Lower leg skin (tissue), 4 donors: ENCODE measurements around the gene KCNE3. TPM values are rescaled to one million over a fixed set of nuclear protein-coding genes. Genes with fewer than 3 reads are reported as not detected.
A peak's percentile ranks its signal among the peaks of the same experiment; 100 is the strongest.

Source experiments
- DNase-seq, 2 donors: peaks; one replicate each; pipeline ENCODE4 v3.0.0-alpha.2; 2019; ENCODE audit warnings: low spot score in 2 of 2
- H3K4me3 ChIP-seq: fragments of 200-600 bp; sonication (generic); 2 replicates; pipeline ENCODE4 v1.5.1; 2017; ENCODE audit warnings: mild to moderate bottlenecking, low read depth; ENCODE audit not compliant: poor library complexity, severe bottlenecking
- POLR2A ChIP-seq, 2 donors: fragments of 450-650 bp; IDR thresholded peaks; one replicate each; pipeline ENCODE4 v1.6.1; 2016 to 2017; ENCODE audit warnings: antibody characterized with exemption in 2 of 2, mild to moderate bottlenecking in 1 of 2, moderate library complexity in 1 of 2
- WGBS, 2 donors: methylation state at CpG; one replicate each; pipeline ENCODE4 v1.1.5; 2018; 5-methylcytosine and 5-hydroxymethylcytosine counted together
- intact Hi-C: fragments of 100-400 bp; cut with DNase I; formaldehyde crosslinking; loops from one replicate; pipeline ENCODE4 v1.15.0; 2023; ENCODE audit warnings: low total_unique reads
- total RNA-seq, 4 donors: library from RNA; depleted of rRNA; stranded (reverse); fragments of >200 nt; gene quantifications; one replicate each; pipeline ENCODE4 v1.1.0, GENCODE V29; 2016
- TF ChIP-seq, protein P1 (sequence below), 3 donors: fragments of 450-650 bp; IDR thresholded peaks; one replicate each; pipeline ENCODE4 v1.5.1; 2016; ENCODE audit warnings: antibody characterized with exemption in 3 of 3, mild to moderate bottlenecking in 3 of 3, moderate library complexity in 2 of 3

The KCNE3 gene
- total RNA-seq, 4 donors from 2014 or later = 0.08 to 2.0 (median 1.9) TPM; not detected in 1

DNA sequence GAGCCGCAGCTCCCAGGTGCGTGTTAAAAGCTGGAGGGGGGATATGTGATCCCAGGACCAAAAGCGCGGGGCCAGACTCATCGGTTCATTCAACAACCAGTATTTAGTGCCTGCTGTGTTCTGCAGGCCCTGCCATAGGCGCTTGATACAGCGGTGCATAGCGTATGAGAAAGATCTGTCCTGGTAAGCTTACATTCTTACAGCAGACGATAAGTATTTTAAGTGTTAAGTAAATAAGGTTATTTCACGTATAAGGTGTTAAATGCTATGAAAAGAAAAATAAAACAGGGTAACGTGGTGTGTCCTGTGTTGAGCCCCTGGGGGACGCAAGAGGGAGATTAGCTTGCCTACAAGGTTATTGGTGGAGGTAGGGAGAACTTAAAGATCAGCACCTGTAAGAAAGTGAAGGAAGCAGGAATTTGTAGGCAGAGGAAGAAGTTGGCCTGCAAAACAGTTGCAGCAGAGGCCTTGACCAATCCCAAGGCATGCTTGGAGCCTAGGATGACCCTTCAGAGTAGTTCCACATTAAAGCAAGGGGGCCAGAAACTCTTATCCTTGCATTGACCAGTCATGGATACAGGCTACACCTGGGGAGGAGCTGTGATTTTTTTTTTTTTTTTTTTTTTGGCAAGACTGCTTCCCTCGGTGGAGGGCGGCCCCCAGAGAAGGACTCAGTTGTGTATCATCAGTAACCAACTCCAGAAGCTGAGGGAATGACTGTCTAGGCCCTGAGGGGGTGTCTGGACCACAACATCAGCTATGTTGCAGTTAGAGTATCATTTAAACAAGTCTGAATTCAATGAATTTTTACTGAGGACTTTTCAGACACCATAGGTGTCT is 26.7 kb upstream of the KCNE3 start:
- 8 to 10% methylated on average over 13 to 14 of the region's 14 CpGs for WGBS, 2 donors
- TF ChIP-seq, protein P1, sequence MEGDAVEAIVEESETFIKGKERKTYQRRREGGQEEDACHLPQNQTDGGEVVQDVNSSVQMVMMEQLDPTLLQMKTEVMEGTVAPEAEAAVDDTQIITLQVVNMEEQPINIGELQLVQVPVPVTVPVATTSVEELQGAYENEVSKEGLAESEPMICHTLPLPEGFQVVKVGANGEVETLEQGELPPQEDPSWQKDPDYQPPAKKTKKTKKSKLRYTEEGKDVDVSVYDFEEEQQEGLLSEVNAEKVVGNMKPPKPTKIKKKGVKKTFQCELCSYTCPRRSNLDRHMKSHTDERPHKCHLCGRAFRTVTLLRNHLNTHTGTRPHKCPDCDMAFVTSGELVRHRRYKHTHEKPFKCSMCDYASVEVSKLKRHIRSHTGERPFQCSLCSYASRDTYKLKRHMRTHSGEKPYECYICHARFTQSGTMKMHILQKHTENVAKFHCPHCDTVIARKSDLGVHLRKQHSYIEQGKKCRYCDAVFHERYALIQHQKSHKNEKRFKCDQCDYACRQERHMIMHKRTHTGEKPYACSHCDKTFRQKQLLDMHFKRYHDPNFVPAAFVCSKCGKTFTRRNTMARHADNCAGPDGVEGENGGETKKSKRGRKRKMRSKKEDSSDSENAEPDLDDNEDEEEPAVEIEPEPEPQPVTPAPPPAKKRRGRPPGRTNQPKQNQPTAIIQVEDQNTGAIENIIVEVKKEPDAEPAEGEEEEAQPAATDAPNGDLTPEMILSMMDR (IDR thresholded peaks at IDR 0.05) = no peak
- no peak for TF ChIP-seq POLR2A (IDR thresholded peaks at IDR 0.05)
- H3K4me3 ChIP-seq = peak overlapping the region; percentile 82
- intact Hi-C loops = no loop called here
- no peak for DNase-seq

DNA sequence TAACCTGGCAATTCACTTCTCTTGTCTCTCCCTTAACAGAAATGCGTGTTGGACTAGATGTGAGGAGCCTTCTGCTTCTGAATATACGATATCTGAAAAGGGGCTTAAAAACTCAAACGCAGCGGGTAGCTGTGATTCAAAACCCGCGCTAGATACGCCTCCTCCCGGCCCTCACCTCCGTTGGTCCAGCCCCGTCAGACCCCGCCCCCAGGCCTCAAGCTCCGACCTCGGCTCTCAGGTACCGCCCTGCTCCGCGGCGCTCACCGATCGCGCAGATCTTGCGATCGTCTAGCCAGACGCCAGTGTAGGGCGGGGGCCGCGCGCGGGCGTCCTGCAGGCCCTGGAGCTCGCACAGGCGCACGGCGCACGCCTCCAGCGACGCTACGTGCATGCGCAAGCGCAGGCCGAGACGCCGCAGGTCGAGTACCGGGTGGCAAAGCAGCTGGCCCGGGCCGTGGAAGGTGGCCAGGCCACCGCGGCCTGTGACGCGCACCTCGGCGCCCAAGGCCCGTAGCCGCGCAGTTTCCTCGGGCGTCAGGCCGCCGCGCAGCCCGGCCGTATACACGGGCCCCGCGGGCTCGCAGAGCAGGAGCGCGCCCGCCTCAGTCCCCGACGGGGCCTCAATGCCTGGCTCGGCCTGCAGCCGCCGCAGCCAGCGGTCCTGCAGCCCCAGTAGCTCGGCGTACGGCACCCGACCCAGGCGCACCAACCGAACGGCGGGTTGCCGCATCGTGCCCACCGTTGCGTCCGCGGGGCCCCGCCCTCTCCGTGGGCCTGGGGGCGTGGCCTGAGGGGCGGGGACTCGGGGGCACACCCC is 25.8 kb upstream of the KCNE3 start, which contains the start of gene LIPT2:
Gene LIPT2, minus strand, starts transcription at position 751 of the 817 bp plus-strand sequence. Its CDS starts 21 bp downstream, at position 730.
- intact Hi-C loops = no loop called here
- TF ChIP-seq, protein P1 (IDR thresholded peaks at IDR 0.05) = no peak
- TF ChIP-seq POLR2A (IDR thresholded peaks at IDR 0.05) = peak in 1 of 2 donors; percentile 11
- DNase-seq = peak; percentile 95 to 99
- peak within 1 kb of the TSS; percentile 82 for H3K4me3 ChIP-seq
- 0% methylated on average over 67 to 68 of the region's 94 CpGs for WGBS, 2 donors

DNA sequence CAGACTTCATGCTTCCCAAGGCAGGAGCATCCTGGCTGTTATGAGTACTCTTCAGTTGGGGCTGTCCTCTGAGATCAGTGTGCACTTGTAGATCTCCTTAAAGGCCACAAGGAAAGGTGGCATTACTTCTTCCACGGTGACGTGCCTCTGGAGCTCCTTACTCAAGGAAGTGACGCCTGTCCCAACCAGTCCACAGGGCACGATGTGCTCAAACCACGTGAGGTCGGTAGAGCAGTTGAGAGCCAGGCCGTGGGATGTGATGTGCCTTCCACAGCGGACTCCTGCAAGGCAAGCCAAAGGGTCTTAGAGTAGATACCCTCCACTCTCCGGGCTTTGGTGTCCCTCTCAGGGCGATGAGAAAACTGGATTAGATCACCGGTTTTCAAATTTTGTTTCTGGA is 24.7 kb upstream of the KCNE3 start:
- 85 to 91% methylated on average over 11 of the region's 11 CpGs for WGBS, 2 donors
- no peak for TF ChIP-seq POLR2A (IDR thresholded peaks at IDR 0.05)
- TF ChIP-seq, protein P1 (IDR thresholded peaks at IDR 0.05) = no peak
- no peak overlapping the region for H3K4me3 ChIP-seq
- intact Hi-C loops = no loop called here
- DNase-seq = no peak

DNA sequence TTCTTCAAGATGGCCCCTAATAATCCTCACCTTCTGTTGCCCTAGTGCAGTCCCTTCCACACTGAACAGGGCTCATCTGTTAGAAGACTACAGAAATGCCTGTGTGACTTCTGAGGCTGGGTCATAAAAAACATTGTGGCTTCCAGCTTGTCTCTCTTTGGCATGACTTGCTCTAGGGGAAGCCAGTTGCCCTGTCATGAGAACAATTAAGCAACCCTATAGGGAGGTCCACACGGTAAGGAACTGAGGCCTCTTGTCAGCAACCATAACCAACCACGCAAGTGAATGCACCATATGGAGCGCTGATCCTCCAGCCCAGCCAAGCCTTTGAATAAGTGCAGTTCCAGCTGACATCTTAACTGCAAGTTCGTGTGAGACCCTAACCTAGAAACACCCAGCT is 23.6 kb upstream of the KCNE3 start:
- H3K4me3 ChIP-seq = no peak overlapping the region
- intact Hi-C loops = no loop called here
- TF ChIP-seq POLR2A (IDR thresholded peaks at IDR 0.05) = no peak
- TF ChIP-seq, protein P1 (IDR thresholded peaks at IDR 0.05) = no peak
- WGBS, 2 donors = 90 to 91% methylated on average over 4 of the region's 4 CpGs
- DNase-seq = no peak

DNA sequence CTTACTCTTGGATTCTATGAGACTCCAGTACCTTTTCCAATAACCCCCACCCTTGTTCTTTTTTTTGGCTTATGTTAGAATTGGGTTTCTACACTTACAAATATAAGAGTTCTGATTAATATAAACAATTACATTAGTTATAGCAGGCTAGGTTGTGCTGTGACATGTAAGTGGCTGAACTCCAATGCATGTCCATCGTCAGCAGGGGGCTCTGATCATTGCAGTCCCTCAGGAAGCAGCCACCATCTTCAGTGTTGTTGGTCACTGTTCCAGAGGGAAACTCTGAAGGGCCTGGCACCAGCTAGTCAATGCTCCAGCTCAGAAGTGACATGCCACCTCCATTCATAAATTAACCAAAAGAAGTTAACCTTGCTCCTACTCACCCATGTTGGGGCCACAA is 20.5 kb upstream of the KCNE3 start:
- intact Hi-C loops = no loop called here
- H3K4me3 ChIP-seq = no peak overlapping the region
- TF ChIP-seq, protein P1 (IDR thresholded peaks at IDR 0.05) = no peak
- no peak for TF ChIP-seq POLR2A (IDR thresholded peaks at IDR 0.05)
- no peak for DNase-seq
- 87 to 88% methylated on average over 1 of the region's 1 CpG for WGBS, 2 donors
